Left forelimb (tissue), 1 donor: ENCODE results near the gene PHACTR1.
"Not testable (repeated sequence)": the region's sequence is repeated elsewhere in the genome, so short reads cannot be mapped to it uniquely, and the experiment has no call there.

Source experiments
- DNase-seq: peaks from one replicate; pipeline ENCODE4 v3.0.0-alpha.2; 2018; ENCODE audit warnings: low spot score

The PHACTR1 gene

DNA sequence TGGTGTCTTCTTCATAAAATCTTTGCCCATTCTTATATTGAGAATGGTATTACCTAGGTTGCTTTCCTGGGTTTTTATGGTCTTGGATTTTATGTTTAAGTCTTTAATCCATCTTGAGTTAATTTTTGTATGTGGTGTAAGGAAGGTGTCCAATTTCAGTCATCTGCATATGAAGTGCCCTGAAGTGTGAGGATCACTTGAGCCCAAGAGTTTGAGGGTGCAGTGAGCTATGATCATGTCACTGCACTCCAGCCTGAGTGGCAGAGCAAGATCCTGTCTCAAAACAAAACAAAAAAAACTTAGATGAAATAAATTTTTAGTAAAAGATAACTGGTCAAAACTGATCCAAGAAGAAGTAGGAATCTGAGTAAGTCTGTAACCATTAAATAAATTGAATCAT, 396.4 kb downstream of the PHACTR1 start:
- DNase-seq: no peak

DNA sequence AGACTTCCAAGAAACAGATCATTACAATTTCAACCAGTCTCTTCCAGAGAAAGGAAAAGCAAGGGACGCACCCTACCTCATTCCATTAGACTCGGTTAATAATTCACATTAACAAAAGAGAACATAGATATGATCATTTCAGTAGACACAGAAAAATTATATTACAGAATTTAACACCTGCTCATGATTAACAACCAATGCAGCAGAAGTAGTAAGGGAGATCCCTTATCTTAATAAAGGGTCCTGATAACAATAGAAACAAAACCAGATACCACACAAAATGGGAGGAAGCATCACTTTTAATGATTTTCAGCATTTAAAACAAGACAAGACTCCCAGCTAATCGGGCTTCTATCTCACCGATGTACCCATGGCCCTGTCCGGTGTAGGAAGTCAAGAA, 396.8 kb downstream of the PHACTR1 start:
- no peak for DNase-seq

DNA sequence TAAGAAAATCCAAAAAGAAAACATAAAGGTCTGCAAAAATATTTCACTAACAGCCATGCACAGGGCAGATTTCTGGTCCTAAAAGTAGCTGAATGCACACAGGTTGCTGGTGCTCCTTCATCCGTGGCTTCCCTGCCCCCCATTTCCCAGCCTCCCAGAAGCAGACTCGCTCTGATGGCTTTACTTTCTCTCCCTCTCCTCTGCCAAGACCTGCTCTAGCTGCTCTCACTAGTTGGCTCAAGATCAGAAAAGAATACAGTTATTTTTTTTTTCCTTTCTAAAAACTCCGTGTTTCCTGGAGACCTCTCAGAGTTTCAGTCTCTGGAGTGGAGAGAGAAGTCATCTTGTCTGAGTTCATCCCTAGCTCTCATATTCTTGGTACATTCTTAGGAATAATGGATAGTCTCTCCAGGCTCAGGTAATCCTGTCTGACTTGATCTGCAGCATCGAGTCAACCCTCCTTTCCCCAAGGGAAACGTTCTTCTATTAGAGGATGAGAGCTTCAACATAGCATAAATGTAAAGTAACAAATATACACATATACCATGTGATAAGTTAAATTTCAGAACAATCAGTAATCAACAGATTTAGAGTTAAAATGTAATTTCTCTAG, 397.5 kb downstream of the PHACTR1 start:
- DNase-seq: no peak

DNA sequence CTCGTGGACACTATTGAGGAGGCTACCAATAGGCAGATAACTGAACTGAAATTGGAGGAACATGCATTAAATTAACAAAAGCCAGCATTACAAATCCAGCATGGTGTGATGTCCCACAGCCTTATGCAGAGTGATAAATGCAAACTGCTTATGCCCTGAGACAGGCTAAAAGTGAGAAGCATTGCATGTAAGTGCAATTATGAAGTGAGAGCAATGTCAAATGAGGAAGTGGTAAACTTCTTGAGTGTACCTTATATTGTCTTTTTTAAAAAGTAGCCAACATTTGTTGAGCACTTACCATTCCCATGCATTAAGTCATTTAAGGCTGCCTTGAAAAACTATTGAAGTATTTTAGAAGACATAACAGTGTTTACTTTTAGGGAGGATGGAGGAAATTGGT, 399.6 kb downstream of the PHACTR1 start:
- no peak for DNase-seq

DNA sequence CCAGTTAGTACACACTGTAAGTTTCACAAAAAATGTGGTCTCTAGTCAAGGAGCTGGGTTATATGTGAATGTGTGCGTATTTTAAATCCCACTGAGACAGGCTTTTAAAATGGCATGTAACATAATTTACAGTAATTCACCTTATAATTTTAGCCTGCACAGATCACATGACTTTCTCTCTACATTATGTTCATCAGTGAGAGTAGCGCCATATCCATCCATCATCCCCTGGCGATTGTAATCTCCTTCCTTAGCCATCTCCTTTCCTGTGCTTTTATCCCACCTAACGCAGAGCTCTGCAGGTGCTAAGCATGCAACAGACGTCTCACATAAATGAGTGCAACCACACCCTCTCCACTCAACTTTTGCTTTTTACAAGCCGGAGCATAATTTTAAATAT, 401.0 kb downstream of the PHACTR1 start:
- DNase-seq: no peak

DNA sequence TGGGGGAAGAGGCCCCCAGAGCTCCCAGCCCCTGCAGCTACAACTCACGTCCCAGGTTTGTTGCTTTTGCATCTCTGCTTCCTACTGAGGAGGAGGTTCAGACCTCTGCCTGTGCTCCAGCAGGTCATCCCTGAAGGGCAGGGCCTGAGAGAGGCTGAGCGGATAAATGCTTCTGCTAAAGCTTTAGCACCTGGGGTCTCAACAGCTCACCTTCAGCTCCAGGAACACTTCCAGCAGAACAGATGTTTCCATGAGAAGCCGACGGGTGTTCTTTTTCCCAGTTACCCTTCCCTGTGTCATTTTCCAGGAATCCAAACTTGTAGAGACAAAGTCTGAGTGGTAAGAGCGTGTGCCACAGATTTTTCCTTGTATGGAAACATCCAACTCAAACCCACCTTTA, 403.0 kb downstream of the PHACTR1 start:
- no peak for DNase-seq

DNA sequence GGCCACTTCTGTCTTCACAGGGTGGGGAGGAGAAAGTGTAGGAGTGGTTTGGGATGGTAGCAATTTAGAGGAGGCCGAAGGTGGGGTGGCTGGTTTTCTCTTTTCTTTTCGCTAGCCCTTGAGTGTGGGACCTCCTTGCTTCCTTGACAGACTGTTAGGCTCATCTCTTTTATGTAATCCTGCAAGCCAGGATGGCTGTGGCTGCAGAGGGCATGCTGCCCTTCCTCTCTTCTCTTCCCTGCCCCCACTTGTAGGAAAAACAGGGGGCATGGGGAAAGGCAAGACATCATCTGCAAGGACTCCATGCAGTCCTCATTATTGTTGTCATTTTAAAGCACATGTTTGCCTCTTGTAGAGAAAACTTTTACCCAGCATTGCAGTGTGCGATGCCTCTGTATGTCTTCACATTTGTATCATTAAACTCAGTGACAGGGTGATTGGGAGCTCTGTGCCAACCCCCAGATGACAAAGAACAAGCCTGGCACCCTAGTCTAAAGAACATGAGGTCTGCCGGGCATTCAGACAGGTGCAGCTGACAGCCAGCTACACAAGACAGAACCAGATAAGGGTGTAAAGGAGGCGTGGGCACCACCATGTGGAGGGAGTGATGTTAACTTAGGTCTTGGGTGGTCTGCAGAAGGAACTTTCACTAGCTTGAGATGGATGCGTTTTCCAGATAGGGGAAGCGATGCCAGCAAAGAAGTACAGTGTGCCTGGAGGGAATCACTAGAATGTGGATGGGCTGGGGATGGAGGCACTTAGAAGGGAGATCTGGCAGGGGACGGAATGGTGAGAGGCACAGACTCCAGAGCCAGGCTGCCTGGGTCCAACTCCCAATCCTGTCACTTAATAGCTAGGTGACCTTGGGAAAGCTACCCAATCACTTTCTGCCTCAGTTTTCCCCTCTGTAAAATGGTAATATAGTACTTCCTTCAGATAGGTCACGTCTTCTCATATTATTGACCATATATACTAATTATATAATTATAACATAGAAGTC, 404.2 kb downstream of the PHACTR1 start:
- no peak for DNase-seq

DNA sequence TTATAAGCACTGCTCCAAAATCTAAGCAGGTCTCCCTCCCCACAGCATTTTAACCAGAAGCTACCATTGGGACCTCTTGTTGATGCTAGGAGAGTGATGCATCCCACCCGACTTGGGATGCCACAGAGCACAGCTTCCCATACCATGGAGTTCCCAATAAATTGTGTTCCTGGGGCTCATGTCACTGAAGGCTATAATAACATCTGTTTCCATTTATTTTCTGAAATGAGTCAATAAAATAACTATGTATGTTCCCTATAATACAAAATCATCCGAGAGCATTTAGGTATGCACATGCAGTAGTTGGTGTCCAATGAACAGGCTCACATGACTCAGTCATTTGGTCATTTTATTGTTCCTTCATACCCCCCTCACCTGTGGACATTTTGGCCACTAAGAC, 407.6 kb downstream of the PHACTR1 start:
- no peak for DNase-seq

DNA sequence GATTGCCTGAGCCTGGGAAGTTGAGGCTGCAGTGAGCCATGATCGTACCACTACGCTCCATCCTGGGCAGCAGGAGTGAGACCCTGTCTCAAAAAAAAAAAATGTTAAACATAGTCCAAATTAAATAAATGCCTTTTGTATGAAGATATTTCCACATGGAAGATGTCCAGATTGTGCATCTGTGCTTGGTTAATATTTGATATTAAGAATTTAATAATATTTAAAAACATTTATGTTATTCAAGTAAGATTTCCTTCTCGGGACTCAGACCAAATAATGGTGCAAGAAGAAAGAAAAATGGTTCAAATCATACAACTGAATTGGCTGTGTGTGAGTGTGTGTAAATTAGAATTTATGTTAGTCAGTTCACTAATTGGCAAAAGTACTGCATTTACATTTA, 409.3 kb downstream of the PHACTR1 start:
- DNase-seq: no peak

DNA sequence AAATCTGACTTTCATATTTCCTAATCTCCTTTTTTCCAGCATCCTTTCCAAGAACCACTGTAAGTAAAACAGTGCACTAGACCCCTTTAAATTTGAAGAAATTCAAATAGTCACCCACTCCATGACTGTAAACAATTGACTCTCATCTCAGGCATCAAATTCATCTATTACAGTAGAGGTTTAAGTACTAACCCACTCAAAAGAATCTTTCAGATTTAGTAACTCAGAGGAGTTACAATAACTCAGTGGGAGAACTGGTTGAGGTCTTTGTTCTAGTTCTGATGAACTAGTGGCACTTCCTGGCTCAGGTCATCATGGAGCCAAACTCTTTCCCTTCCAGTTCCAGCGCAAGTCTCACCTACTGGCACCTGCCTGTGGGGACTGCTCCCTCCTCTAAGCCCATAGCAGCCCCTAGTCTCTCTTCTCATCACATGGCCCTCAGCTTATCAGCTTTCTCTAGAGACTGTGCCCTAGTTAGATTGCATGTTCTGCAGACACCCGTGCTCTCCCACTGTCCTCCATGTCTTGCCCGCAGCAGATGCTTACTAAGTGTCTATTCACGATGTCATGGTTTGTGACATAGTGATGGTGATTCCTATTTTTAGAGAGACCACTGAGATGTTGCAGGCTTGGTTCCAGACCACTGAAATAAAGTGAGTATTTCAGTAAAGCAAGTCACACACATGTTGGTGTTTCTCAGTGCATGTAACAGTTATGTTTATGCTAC, 415.5 kb downstream of the PHACTR1 start:
- DNase-seq: no peak

DNA sequence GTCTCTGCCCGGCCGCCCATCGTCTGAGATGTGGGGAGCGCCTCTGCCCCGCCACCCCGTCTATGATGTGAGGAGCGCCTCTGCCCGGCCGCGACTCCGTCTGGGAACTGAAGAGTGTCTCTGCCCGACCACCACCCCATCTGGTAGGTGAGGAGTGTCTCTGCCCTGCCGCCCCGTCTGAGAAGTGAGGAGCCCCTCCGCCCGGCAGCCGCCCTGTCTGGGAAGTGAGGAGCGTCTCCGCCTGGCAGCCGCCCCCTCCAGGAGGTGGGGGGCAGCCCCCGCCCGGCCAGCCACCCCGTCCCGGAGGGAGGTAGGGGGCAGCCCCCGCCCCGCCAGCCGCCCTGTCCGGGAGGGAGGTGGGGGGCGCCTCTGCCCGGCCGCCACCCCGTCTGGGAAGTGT, 417.3 kb downstream of the PHACTR1 start:
- not testable (repeated sequence) for DNase-seq

DNA sequence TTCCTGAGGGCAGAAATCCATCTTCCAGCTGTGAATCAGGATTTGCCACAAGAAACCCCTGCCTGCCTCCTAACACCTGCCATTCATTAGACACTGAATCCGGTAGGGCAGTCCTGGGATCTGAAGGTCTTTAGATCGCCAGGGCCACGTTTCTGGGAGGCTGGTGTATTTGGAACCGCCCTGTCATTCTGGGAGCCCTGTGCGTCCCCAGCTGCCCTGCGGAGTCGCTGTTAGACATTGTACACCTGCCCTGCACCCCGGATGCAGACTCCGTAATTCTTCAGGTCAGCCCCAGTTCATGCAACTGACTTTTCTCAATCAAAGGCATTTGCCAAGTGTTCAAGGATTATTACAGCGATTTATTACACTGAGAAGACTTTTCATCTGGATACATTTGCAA, 418.6 kb downstream of the PHACTR1 start:
- DNase-seq: no peak

DNA sequence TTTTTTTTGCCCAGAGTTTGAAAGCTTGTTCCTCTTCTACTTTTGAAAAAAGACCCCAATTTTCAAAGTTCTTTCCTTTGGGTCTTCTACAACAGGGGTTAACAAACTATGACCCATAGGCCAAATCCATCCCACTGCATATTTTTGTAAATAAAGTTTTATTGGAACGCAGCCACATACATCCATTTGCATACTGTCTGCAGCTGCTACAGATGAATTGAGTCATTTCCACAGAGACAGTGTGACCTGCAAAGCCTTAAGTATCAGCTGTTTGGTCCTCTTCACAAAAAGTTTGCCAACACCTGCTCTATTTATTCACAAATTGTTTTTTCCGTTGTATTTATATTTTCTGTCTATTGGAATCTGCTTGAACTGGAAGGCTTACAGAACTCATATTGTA, 422.6 kb downstream of the PHACTR1 start:
- DNase-seq: no peak

DNA sequence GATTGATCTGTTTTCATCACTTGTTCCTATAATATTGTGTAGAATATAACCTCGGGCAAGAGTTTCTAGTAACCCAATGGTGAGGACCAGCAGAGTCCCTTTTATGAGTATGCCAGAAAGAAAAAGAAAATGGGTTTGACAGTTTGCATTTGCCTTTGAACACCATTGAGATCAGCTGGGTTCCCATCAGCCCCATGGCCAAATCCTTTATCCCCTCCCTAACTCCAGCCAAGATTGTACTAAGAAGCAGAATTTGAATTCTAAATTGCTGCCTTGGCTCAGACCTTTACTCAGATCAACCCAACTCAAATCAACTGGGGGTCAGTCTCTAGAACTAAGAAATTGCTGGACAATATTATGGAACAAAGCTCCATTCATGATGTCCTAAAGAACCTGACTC, 424.4 kb downstream of the PHACTR1 start:
- DNase-seq: no peak

DNA sequence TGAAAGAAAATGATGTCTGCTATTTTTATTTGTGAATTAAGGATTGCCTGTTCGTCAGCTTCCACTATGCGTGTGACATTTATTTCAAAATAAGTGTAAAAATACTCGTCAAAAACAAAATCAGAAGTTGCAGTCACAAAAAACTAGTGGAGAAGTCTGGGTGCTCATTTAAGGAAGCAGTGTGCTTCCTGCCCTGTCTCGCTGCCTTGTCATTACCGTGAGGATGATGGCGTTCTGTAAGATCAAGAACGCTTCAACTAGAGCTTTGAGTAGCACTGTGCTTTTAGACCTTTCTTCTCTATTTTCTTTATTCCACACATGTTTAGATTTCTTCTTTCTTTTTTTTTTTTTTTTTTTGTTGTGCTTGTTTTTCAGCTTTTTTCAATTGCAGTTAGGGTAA, 424.8 kb downstream of the PHACTR1 start:
- DNase-seq: no peak

DNA sequence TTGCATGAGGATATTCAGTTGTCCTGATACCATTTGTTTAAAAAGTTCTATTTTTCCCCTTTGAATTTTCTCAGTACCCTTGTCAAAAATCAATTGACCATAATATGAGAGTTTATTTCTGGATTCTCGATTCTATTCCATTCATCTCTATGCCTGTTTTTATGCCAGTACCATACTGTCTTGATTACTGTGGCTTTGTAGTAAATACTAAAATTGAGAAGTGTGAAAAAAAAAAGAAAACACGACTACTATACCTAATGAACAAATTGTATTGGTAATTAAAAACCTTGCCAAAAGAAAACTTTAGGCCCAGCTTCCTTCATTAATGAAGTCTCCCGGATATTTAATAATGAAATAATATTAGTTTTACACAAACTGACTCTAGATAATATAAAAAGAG, 426.0 kb downstream of the PHACTR1 start:
- no peak for DNase-seq

DNA sequence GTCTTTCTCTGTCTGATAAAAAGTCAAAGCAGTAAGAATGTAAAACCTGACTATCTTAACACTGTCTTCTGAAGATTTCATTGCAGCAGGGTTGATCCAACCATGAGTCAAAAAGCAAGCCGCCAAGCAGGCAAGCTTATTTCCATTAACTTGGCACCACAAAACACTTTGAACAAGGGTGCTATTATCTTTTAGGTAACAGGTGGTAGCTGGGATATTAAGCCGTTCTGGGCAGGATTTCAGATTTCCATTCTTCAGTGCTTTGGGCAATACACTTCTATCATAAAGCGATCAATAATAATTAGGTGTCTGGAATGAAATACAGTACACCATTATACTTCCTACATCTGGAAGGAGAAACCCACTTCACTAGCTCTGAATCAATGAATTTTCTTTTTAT, 429.9 kb downstream of the PHACTR1 start:
- no peak for DNase-seq

DNA sequence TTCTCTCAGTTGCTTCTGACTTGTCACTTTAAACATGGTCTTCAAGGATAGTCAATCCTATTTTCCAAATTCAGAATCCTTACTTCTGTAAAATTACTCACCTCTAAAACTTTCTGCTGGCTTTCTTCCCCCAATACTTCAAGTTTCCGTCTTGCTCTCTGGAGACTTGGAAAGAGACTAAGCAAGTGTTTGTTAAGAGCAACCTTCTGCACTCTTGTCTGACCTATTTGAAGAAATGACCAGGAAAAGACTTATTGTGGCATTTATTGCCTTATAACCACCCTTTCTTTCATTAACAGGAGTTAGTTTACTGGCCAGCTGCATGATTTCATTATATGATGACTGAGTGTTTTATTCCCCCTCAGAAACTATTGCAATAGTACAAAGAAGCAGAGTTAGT, 430.8 kb downstream of the PHACTR1 start:
- no peak for DNase-seq

DNA sequence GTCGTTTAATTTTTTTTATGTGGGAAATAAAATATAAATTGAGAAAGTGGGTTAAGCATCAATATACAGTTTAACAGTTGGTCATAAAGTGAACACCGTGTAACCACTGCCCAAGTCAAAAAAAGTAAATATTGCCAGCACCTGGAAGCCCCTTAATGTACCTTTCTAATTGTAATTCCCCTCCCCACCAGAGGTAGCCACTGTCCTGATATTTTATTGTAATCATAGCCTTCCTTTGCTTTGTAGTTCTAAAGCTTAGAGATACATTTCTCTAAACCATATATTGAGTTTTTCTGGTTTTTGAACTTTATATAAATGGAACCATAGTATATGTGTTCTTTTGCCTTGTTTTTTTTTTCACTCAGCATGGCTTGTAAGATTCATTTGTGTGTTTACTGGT, 431.2 kb downstream of the PHACTR1 start:
- DNase-seq: no peak

DNA sequence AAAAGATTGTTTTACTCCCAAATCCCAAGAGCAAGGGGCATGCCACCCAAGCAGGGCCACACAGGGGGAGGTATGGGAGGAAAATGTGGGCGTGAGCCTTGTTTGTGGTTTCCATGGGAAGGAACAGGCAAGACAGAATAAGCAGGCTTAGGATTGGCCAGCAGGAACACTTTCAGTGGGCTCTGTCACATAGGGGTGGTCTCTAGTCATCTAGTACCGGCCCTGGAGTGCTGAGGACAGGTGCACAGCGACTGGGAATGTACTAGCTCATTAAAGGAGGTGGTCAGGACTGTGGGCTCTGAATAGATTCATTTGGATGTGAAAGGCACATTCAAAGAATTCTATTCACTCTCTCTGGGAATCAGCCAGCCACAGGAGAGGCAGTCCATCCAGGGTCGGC, 436.2 kb downstream of the PHACTR1 start:
- DNase-seq: no peak

DNA sequence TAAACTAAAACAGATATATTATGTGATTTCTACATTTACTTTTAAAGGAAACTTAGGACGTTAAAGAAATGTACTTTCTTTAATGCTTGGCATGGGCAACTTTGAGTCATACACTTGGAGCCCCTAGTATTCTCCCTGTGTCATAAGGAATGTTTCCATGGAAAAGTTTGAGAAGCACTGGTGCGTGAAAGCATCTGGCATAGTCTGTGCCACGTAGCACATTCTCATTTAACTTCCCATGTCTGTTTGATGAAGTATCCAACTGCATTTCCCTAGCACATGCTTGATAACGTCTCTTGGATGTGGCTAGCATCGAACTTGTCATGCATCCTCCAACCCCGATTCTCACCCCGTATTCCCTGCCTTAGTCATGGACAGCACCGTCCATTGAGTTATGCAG, 439.8 kb downstream of the PHACTR1 start:
- DNase-seq: no peak

DNA sequence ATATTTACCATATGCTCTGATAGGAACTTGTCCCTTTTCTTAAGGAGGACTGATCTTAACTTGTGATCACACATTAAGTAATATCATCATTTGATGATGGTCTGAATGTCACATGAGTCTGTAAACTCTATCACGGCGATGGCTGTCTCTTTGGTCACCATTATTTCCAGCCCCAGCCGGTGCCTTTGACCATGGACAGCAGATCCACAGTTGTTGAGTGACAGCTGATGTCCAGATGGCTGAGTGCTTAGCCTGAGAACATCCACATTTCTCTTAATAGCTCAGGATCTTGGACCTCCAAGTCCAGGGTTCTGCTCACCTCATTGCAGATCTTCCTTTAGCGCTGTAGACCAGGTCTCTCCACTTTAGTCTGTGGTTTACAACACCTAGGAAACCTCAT, 440.7 kb downstream of the PHACTR1 start:
- no peak for DNase-seq

DNA sequence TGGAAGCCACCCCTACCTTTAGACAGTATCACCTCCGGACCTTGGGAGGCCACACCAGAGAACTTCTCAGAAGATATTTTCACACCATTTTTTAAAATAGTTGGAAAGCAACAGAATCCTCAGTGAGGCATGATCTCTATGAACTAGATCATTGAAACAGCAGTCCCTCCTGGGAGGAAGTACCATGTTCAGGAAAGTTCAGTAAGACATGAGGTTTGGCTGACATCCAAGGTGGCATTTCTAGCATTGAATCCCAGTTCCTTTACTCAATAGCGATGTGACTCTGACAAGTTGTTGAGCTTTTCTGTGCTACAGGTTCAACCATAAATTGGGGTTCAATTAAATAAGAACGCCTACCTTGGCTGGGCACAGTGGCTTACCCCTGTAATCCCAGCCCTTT, 442.7 kb downstream of the PHACTR1 start:
- no peak for DNase-seq
